GM18868 (cell line): Measurements from ENCODE around the gene MAP3K9.

Experiments used
- ATAC-seq: cut with Tn5 transposase; IDR thresholded peaks from one replicate; pipeline ENCODE4 v1.9.1; 2021; ENCODE audit warnings: mild to moderate bottlenecking, moderate library complexity; ENCODE audit not compliant: unreplicated experiment

The MAP3K9 gene

DNA sequence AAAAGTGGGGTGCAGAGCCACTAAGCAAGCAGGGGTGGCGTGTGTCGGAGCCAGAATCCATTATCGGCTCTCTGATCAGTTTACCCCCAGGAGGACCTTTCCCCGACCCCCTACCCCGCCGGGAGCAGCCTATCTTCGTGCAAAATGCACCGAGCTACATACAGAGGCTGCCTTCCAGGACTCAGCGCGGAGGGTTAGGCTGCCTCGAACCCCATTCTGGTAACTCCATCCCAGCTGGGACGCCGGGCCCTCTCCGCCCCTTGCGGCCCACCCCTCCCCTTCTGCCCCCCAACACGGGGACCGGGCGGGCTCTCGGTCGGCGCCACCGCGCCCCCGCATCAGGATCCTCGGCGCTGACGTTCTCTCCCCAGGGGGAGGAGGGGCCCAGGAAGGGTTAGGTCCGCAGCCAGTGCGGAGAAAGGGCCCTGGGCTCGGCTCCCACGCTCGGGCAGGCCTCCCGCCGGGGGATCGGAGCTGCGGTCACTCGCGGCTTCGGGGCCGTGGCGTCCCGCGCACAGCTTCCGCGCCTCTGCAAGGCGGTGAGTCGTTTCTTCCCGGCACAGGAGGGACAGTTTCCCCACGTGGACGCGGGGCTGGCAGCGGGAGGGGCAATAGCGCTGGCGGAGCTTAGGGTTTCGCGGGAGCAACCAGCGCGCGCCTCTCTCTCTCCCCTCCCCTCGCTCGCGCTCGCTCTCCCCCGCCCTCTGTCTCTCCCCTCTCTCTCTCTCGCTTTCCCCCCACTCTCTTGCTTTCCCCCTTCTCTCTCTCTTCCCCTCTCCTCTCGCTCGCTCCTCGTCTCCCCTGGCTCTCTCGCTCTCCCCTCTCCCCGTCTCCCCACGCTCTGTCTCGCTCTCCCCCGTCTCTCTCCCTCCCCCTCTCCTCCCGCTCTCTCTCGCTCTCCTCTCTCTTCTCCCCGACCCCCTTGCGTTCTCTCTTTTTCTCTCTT lies 12.5 kb upstream of the MAP3K9 start:
- no peak for ATAC-seq

DNA sequence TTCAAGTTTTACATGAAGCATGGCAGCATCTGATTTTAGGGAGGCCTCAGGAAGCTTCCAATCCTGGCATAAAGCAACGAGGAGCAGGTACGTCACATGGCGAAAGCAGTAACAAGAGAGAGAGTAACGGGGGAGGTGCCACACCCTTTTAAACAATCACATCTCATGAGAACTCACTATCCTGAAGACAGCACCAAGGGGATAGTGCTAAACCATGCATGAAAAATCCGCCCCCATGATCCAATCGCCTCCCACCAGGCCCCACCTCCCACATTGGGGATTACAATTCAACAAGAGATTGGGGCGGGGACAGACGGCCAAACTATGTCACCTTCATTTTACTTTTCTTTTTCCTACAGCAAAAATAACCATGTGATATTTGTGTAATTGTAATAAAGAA lies 7.2 kb upstream of the MAP3K9 start:
- ATAC-seq: no peak

DNA sequence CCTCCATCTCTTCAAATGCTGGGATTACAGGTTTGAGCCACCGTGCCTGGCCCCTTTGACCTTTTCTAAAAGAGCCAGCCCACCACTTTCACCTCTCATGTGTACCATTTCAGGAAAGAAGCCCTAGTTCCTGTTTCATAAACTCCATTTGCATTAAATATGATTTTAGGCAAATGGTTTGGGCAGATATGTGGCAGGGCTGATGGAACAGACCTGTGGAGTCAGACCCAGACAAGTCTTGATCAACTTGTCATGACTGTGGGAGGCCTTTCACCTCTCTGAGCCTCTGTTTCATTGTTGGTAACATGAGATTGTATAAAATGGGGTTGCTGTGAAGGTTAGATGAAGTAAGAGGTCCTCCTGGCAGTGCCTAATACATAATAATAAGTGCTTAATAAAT lies 5.2 kb upstream of the MAP3K9 start:
- ATAC-seq: no peak

DNA sequence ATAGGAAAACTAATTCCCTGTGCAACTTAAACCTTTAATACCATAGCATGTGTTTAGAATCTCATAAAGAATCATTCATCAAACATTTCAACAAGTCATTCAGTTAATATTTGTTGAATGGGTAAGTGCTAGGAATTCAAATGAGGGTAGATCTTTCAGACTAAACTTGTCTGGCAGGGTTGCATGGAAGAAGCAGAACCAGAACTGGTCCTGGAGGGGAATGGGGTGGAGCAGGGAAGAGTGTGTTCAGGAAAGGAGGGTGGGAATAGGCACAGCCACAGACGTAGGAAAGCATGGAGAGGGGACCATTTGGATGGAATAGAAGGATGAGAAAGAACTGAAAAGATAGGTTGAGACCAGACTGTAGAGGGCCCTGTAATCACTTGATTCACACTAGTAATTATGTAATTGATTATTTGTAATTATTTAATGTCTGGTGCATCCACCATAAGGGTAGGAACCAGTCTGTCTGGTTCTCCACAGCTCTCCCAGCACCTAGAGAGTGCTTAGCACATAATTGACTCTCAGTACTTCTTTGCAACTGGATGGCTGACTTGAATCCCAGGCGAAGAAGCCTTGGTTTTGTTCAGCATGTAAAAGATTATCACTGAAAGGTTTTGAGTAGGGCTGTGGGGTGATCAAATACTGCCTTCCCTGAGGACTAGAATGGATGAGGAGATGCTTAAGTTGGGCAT lies 3.0 kb upstream of the MAP3K9 start:
- ATAC-seq: no peak

DNA sequence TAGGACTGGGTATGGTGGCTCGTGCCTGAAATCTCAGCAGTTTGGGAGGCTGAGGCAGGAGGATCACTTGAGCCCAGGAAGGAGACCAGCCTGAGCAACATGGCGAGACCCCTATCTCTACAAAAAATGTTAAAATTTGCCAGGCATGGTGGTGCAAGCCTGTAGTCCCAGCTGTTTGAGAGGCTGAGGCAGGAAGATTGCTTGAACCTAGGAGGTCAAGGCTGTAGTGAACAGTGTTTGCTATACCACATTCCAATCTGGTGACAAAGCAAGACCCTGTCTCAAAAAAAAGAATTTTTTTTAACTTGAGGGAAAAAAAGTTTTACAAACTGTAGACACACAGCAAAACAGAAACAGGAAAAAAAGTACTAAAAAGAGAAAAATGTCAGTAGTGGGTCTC lies 2.3 kb upstream of the MAP3K9 start:
- no peak for ATAC-seq

DNA sequence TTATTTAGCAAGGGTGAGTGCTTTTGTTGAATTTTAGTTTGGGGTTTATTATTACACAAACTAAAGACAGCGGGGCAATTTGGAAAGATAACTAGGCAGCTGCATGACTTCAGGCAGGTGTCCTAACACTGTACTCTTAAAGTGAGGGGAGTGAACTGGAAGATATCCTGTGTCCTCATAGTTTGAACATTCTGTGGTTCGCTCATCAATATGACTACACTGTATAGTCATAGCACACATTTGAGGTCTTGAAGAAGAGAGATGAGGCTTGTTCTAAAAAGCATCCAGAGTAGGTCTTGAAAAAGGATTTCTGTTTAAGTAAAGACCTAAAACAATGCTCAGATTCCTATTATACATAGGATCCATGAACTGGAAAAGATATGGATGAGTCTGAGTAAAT lies 1.7 kb upstream of the MAP3K9 start:
- no peak for ATAC-seq

DNA sequence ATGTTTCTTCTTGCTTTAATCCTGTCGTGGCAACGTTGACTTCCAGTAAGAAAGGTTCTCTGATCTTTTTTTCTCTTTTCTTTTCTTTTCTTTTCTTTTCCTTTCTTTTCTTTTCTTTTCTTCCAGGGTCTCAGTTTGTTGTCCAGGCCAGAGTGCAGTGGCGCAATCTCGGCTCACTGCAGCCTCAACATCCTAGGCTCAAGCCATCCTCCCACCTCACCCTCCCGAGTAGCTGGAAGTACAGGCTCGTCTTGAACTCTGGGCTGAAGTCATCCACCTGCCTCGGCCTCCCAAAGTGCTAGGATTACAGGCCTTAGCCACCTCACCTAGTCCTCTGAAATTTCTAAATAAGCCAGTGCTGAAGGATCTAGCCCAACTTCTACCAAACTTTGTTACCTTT lies 1.3 kb upstream of the MAP3K9 start:
- ATAC-seq: no peak

DNA sequence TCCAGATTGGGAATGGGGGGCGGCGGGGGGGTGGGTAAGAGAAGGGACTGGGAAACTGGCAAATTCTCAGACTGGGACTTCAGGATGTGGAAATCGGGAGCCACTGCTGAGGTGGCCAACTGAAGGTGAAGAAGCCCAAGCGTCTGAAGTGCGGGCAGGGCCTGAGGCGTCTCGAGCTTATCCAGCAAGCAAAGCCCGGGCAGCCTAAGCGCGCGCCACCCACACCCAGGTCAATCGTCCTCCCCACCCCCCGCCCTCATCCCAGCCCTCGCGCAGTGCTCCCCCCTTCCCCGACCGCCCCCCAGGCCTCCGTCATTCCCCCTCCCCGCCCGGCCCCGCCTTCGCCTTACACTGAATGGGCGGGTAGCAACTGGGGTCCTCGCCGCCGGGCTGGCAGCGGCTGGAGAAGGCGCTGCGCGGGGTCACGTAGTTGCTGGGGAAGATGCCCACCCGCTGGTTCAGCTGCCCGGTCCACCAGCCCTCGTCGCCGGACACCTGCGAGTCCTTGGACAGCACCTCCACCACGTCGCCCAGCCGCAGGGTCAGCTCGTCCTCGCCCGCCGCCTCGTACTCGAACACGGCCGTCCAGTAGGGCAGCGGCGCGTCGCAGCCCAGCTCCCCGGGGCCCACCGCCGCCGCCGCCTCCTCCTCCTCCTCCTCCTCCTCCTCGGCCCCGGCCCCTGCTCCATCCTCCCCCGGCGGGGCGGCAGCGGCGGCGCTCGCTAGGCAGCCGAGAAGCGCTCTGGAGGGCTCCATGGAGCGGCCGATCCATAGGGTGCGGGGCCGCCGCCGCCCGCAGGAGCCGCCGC lies 693 bp downstream of the MAP3K9 start:
- peak; percentile 13 for ATAC-seq

DNA sequence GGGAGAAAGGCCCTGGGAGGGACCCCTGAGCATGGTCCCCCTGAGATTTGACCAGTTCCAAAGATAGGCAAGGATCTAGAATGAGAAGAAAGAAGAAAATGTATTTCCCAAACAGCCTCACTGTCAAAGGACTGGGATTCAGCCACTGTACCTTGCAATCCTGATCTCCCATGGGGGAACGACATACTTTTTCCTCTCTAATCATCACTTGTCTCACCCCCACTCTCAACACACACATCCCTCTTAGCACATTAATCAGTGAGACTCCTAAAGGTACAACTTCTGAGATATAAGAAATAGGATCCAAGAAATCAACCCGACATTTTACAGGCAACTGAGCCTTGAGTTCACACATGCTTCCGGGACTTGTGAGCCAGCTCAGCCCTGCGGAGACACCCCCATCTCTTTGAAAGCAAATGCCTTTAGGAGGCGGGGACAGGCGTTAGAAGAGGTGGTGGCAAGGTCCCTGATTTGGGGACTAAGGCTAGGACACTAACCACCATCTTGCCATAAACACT lies 1.4 kb downstream of the MAP3K9 start:
- ATAC-seq: no peak

DNA sequence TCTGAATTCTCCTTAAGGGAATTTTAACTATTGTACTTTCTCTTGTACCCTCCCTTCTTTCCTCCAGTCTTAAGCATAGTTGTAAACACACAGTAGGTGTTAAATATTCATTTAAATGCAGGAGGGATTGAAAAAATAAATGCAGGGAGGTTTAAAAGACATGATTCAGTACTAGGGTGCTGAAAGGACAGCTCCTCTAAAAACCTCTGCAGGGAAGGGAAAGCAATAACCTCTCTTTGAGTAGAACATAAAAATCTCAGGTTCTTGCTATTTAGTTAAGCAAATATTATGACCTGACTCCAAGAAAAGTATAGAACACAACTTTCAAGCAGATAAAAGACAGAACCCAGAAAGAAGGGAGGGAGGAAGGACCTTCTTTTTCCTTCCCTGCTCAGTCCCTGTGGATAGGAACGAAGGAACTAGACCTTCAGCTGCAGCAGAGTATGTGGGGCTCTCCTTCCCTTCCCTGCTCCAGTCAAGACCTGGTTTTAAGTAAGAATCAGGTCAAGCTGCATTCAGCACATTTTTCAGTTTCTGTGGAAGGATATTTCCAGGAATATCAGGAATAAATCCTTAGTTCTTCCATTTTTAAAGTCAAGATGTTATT lies 4.7 kb downstream of the MAP3K9 start:
- no peak for ATAC-seq

DNA sequence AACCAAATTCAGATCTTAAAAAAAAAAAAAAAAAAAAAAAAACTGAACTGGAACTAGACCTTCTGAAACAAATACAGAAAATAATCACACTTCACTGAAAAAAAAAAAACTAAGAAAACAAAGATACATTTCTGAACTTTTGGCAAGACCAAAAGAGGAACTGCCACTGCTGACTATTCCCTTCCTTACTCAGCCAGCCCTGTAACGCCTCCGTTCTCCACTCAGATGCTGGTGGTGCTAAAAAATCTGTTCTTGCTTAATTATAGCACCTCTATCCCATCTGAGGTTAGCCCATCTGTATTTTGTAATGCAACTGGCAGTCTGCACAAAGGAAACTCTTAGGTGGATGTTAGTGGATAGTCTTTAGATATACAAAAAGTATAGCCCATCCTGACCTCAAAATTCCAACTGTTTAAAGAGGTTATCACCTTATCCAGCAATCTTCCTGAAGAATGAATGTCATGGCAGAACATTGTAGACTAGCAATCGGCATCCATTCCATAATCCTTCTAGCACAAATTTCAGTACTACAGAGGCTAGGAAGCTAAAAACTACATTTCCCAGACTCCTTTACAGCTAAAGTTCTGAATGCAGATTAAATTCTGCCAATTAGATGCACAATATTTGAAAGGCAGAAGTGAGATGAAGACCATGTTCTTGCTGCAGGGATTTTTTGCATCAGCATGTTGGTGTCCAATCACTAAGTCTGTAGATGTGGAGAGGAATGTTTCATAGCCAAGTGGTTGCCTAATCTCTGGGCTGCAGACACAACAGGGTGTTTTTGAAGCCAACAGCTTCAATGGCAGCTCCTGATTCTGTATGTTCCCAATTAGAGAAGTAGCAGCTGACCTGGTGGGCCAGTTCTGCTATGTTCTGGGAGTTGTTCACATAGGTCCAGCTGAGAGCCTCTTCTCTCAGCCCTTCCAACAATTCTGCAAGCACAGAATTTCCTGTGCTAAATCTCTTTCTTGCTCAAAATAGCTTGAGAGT lies 5.7 kb downstream of the MAP3K9 start:
- ATAC-seq: peak; percentile 83

DNA sequence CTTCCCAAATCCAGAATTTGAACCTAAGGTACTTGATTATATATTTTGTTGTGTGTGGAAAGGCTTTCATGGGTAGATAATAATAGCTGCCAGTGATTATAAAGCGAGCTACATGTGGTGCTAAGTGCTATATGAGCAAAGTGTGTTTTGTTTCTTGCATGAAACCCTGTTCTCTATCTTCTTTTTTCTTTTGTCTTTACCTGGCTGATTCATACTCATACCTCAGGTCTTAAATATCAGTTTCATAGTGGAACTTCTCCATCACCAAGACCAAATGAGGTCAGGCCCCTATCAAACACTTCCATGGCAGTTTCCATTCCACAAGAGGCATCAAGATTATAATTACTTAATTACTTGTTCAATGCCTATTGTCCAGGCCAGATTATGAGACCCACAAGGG lies 6.9 kb downstream of the MAP3K9 start:
- ATAC-seq: peak; percentile 44

DNA sequence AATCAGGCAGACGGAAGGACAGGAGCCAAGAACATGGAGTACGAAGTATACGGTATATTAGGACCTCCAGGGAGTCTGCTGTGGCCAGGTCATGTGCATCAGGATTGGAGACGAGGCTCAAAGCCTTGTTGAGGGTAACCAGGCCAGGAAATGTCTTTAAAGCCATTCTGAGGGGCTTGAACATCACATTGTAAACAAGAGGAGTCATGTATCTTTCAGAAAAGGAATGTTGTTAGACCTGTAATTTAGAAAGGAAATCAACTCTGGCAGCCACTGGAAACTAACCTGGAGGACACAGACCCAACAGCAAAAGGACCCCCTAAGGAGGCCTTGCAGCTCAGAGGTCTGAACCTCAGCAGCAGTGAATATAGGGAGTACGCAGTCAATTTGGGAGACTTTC lies 7.5 kb downstream of the MAP3K9 start:
- no peak for ATAC-seq

DNA sequence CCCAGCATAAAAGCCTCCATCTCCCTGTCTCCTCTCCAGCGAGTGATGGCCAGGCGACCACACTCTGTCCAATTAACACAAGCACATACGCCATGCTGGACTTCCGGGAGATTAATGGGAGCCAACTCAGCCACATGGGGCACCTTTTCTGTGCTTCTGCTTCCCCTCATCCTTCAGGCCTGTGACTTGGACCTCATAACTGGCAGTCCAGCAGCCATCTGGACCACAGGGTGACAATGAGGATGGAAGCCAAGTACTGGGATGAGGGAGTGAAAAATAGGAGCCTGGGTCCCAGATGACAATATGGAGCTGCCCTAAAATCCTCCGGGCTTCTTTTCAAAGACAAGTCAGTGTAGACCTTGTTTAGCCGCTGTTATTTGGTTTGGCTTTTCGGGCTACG lies 12.8 kb downstream of the MAP3K9 start:
- ATAC-seq: no peak

DNA sequence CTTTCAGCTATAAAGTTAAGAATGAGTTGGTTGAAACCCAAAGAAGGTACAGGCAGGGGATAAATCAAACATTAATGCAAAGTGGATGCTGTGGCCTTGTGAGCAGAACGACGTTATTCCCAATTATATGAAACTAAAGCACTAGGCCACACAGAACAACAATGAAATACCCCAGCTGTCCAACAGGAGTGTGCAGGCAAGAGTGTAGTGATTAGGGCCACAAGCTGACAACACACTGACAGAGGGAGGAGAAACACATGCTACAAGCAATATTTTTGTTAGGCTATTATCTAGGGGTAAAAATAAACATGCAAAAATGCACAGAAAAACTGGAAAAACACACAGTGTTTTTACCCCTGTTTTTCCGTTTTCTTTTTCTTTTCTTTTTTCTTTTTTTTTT lies 15.0 kb downstream of the MAP3K9 start:
- ATAC-seq: no peak

DNA sequence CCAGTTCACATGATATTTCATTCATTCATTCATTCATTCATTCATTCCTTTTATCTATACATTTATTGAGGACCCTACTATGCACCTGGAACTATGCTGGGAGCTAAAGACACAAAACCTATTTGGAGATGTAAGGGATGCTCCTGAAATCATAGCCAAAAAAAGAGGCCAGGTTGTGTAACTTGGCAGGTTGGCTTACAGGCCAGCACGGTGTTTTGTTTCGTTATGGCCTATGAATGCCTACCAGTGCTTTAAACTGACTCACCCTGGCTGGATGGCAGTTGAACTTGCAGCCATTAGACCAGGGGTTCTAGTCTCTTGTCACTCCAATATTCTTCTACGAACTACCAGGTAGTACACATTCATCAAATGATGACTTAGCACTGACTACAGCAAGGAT lies 15.7 kb downstream of the MAP3K9 start:
- no peak for ATAC-seq

DNA sequence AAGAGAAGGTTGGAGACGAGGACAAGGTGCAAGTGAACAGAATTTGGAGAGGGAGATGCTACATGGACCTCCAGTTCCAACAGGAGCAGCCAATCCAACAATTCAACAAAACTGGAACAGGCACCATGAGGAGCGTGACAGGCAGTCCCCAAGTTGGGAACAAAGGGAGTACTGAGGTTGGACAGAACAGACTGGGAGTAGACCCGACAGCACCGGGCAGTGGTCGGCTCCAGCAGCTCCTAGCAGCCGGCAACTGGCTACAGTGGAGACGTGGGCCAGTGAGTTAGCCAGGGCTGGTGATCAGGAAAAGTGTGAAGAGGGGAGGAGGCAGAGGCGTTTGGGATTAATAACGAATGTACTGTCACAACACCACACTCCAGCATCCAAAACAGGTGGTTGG lies 16.4 kb downstream of the MAP3K9 start:
- no peak for ATAC-seq

DNA sequence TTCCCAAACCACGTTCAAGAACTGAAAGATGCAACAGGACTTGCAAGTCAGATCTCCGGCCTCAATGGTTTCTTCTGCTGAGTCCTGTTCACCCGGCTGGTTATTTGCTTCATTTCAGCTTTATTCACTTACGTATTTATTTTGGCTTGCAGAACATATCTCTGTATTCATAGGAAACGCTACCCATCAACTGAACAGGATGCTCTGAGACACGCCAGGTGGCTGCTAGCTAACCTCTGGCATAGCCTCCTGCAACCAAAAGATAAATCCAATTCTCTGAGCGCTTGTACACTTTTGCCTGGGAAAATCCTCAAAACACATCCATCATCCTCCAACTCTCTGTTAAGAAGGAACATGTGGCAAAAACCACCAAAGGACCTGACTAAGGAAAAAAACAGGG lies 17.3 kb downstream of the MAP3K9 start:
- ATAC-seq: no peak

DNA sequence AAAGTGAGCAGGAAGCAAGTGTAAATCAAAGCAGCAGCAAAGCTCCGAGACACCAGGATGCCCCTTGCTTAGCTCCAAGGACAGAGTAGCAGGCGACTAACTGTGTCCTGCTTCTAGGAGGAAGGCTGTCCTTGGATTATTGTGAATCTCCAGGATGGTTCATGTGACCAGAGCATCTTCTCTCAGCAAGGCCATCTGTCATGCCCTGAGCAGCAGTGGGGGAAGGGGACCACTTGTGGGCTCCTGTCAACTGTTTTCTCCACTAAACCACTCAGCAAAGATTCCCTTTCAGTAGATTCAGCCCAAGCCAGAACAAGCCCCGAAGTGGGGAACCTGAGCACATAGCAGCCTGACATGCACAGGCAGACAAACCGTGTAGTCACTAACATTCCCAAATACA lies 19.4 kb downstream of the MAP3K9 start:
- no peak for ATAC-seq

DNA sequence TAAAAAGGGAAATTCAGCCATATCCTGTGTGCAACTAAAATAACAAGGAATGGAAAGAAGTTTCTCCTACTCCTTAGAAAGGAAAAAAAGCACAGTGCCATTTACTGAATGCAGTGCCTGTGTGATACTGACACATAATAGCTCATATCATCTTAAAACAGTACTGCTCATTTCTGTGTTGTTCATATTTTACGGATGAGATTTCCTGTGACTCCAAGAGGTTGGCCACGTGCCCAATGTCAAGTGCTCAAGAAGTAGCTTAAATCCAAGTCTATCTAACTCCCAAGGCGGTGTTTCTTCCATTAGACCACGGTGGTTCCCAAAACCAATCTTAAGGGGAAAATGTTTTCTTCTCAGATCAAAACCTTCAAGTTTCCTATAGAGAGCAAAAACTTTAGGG lies 20.0 kb downstream of the MAP3K9 start:
- no peak for ATAC-seq
